GM21515 (cell line): ENCODE measurements around the gene RNASE4.

Experiments
- ATAC-seq: cut with Tn5 transposase; IDR thresholded peaks from one replicate; pipeline ENCODE4 v1.9.1; 2021; ENCODE audit not compliant: unreplicated experiment

RNASE4 gene

GRCh38 chr14:20671597-20672283 is 12.6 kb upstream of the RNASE4 start:
- ATAC-seq: no peak

GRCh38 chr14:20675669-20676068 is 8.7 kb upstream of the RNASE4 start:
- ATAC-seq: no peak

GRCh38 chr14:20676072-20676471 is 8.3 kb upstream of the RNASE4 start:
- no peak for ATAC-seq

- ATAC-seq: no peak
These were observed 4.5 kb upstream of the RNASE4 start for GRCh38 chr14:20679907-20680306.

GRCh38 chr14:20680363-20680762 is 4.0 kb upstream of the RNASE4 start:
- ATAC-seq: no peak

- ATAC-seq: peak; percentile 28
These were observed 3.5 kb upstream of the RNASE4 start for GRCh38 chr14:20680843-20681347.

GRCh38 chr14:20681348-20682126 is 2.8 kb upstream of the RNASE4 start:
- ATAC-seq: peak; percentile 31

- no peak for ATAC-seq
These were observed 2.3 kb upstream of the RNASE4 start for GRCh38 chr14:20682127-20682434.

GRCh38 chr14:20682435-20683124 is 1.8 kb upstream of the RNASE4 start:
- peak; percentile 41 for ATAC-seq

GRCh38 chr14:20683125-20683890 is 1.1 kb upstream of the RNASE4 start:
- ATAC-seq: peak; percentile 31

- ATAC-seq: no peak
These were observed 499 bp downstream of the RNASE4 start for GRCh38 chr14:20684662-20685456.

GRCh38 chr14:20686386-20687143 is 2.2 kb downstream of the RNASE4 start:
- no peak for ATAC-seq

GRCh38 chr14:20687362-20688166 is 3.2 kb downstream of the RNASE4 start:
- no peak for ATAC-seq

- ATAC-seq: no peak
These were observed 3.9 kb downstream of the RNASE4 start, which contains the start of gene ANG for GRCh38 chr14:20688167-20688839. ANG (plus strand) TSS chr14:20688764; CDS start chr14:20693565, 4,801 bp downstream.

GRCh38 chr14:20690848-20691640 is 6.7 kb downstream of the RNASE4 start:
- ATAC-seq: peak; percentile 61

- no peak for ATAC-seq
These were observed 7.9 kb downstream of the RNASE4 start for GRCh38 chr14:20692116-20692751.

- no peak for ATAC-seq
These were observed 12.4 kb downstream of the RNASE4 start for GRCh38 chr14:20696764-20697163.
